HEK293T (cell line): ENCODE data around the gene OSBPL3.

Source experiments
- BHLHE40 ChIP-seq: fragments of 450-650 bp; IDR thresholded peaks from 2 replicates; pipeline ENCODE4 v1.6.1; 2016; ENCODE audit warnings: mild to moderate bottlenecking, moderate library complexity, borderline replicate concordance
- ELF4 ChIP-seq: fragments of 450-650 bp; IDR thresholded peaks from 2 replicates; pipeline ENCODE4 v1.6.1; 2017; ENCODE audit warnings: antibody characterized with exemption
- FOXA1 ChIP-seq: fragments of 450-650 bp; IDR thresholded peaks from 2 replicates; pipeline ENCODE4 v1.6.1; 2016; ENCODE audit warnings: mild to moderate bottlenecking
- FOXM1 ChIP-seq: fragments of 450-650 bp; IDR thresholded peaks from 2 replicates; pipeline ENCODE4 v1.6.1; 2017; ENCODE audit warnings: mild to moderate bottlenecking, borderline replicate concordance
- SP1 ChIP-seq: fragments of 450-650 bp; IDR thresholded peaks from 2 replicates; pipeline ENCODE4 v1.6.1; 2017
- SUZ12 ChIP-seq: fragments of 450-650 bp; IDR thresholded peaks from 2 replicates; pipeline ENCODE4 v1.6.1; 2016; ENCODE audit warnings: mild to moderate bottlenecking
- TARDBP ChIP-seq: fragments of 450-650 bp; IDR thresholded peaks from 2 replicates; pipeline ENCODE4 v1.6.1; 2016

DNA sequence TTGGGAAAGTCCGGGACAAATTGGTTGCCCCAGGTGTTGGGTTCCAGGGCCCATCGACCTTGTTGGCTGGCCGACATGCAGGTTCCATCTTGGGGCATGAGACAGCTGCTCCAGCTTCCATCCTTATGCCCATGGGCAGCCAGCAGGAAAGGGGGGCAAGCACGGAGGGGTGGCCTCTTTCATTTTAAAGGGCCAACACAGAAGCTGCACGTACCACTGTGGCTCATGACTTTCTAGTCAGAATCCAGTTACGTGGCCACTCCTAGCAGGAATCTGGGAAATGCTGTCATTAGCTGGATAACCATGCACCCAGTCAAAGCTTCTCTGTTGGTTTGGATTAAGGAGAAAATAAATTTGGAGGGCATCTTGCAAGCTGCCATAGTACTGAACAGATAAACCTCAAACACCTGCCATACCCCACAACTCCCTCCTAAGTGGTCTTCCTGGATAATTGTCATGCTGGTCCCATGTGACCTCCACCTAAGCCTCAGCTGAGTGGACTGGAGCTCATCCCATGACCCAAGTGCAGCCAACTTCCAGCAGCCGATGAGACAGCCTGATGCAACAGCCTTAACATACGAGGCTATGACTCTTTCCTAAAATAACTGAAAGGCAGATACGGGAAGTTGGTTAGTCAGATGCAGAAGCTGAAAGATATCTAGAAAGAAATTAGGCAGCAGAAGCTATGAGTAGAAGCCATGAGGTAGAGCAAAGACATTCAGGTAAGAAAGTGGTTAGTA, 201.3 kb downstream of the OSBPL3 start:
- TF ChIP-seq BHLHE40 = no peak
- TF ChIP-seq FOXM1 = no peak
- TF ChIP-seq SP1 = no peak
- no peak for TF ChIP-seq FOXA1
- TF ChIP-seq ELF4 = no peak
- TF ChIP-seq SUZ12 = no peak
- no peak for TF ChIP-seq TARDBP
